Fibroblast of villous mesenchyme (primary cell): ENCODE results near the gene ZRSR2. TPM values are rescaled to one million over a fixed set of nuclear protein-coding genes. Genes with fewer than 3 reads are reported as not detected.

Source experiments
- total RNA-seq: library from RNA; depleted of rRNA; stranded (reverse); fragments of >200 nt; gene quantifications from 2 replicates; pipeline ENCODE4 v1.2.3, GENCODE V29; 2012

Gene ZRSR2
- total RNA-seq, 1 donor, result 5.6 TPM

Other genes with a start within 250 kb of the ZRSR2 start
- gene ACE2, start 189.5 kb upstream of the ZRSR2 start, total RNA-seq, result not detected in 2 replicates
- gene CLTRN, start 125.7 kb upstream of the ZRSR2 start, total RNA-seq, result under 0.01 TPM in 1 of 2 replicates, not detected in the other
- 9.0 and 15.5 TPM in 2 replicates for gene CA5B, start 52.2 kb upstream of the ZRSR2 start, total RNA-seq
- gene AP1S2, start 64.3 kb downstream of the ZRSR2 start, total RNA-seq, result 27.4 and 39.7 TPM in 2 replicates